H1 (cell line): ENCODE data around the gene GIPC1. TPM values are rescaled to one million over a fixed set of nuclear protein-coding genes. Genes with fewer than 3 reads are reported as not detected.

ENCODE experiments used
- CTCF ChIA-PET: fragments of 300-600 bp; sonication (Branson Sonifier 250); formaldehyde crosslinking; loops from one replicate; lab custom pipeline; 2021; ENCODE audit not compliant: partially characterized antibody; lab: Charles Lee
- POLR2A ChIA-PET: fragments of 300-600 bp; sonication (Branson Sonifier 250); formaldehyde crosslinking; loops from one replicate; lab custom pipeline; 2021; ENCODE audit warnings: inconsistent platforms; ENCODE audit not compliant: partially characterized antibody; lab: Charles Lee
- DNase-seq, 2 experiments: peaks; one replicate each; pipeline versions ENCODE4 v3.0.0 to v3.0.0-alpha.2; 2010 to 2022; ENCODE audit warnings: low spot score in 2 of 2, low read depth in 1 of 2, mixed read lengths in 1 of 2
- FAIRE-seq: peaks from 2 replicates; lab custom pipeline; 2011; peaks lifted over from hg19 to GRCh38; lab: Jason Lieb, UNC
- H2AFZ ChIP-seq: 2 replicates; pipeline ENCODE4 v1.8.1; 2012; ENCODE audit warnings: low read length, inconsistent platforms
- H2AK5ac ChIP-seq: 2 replicates; pipeline ENCODE4 v1.6.1; 2013; ENCODE audit warnings: low read depth, low read length
- H2BK120ac ChIP-seq: replicated peaks from 2 replicates; pipeline ENCODE3; 2013; ENCODE audit warnings: low read depth, low read length, inconsistent platforms
- H2BK12ac ChIP-seq: 2 replicates; pipeline ENCODE4 v1.6.1; 2013; ENCODE audit warnings: low read depth, low read length
- H2BK15ac ChIP-seq: 2 replicates; pipeline ENCODE4 v1.6.1; 2013; ENCODE audit warnings: low read length
- H2BK20ac ChIP-seq: 2 replicates; pipeline ENCODE4 v1.6.1; 2013; ENCODE audit warnings: low read length
- H2BK5ac ChIP-seq: 2 replicates; pipeline ENCODE4 v1.6.1; 2013; ENCODE audit warnings: low read depth, low read length
- H3K14ac ChIP-seq: 2 replicates; pipeline ENCODE4 v1.6.1; 2013; ENCODE audit warnings: inconsistent platforms; ENCODE audit not compliant: insufficient read length
- H3K18ac ChIP-seq: 2 replicates; pipeline ENCODE4 v1.6.1; 2013; ENCODE audit warnings: low read length; ENCODE audit errors: extremely low read depth
- H3K23ac ChIP-seq: 2 replicates; pipeline ENCODE4 v1.6.1; 2013; ENCODE audit warnings: inconsistent platforms; ENCODE audit not compliant: insufficient read length
- H3K23me2 ChIP-seq: 2 replicates; pipeline ENCODE4 v1.6.1; 2013; ENCODE audit warnings: low read depth, low read length
- H3K27ac ChIP-seq: 2 replicates; pipeline ENCODE4 v1.6.1; 2011; ENCODE audit warnings: low read depth, low read length, inconsistent platforms
- H3K27me3 ChIP-seq, 4 experiments: replicated peaks in 1 of 4; 1 replicate in 1 of 4; 2 replicates in 3 of 4; pipeline versions ENCODE4 v1.6.1 to v1.8.1; 2011 to 2013; ENCODE audit warnings: low read length in 3 of 4, mild to moderate bottlenecking in 3 of 4, inconsistent platforms in 2 of 4, mixed read lengths in 2 of 4, moderate library complexity in 1 of 4; ENCODE audit not compliant: control insufficient read depth in 3 of 4, insufficient read depth in 3 of 4; ENCODE audit errors: extremely low read depth in 1 of 4
- H3K36me3 ChIP-seq, 4 experiments: 2 replicates each; pipeline versions ENCODE4 v1.6.1 to v1.8.1; 2011 to 2013; ENCODE audit warnings: mild to moderate bottlenecking in 4 of 4, low read length in 3 of 4, moderate library complexity in 2 of 4, control low read depth in 1 of 4, inconsistent platforms in 1 of 4; ENCODE audit not compliant: insufficient read depth in 4 of 4, control insufficient read depth in 2 of 4
- H3K4ac ChIP-seq: replicated peaks from 2 replicates; pipeline ENCODE3; 2013; ENCODE audit warnings: low read length, low read depth, mixed read lengths, inconsistent platforms; ENCODE audit not compliant: insufficient read length
- H3K4me1 ChIP-seq, 4 experiments: replicated peaks in 1 of 4; 1 replicate in 1 of 4; 2 replicates in 3 of 4; pipeline versions ENCODE4 v1.6.1 to v1.8.1; 2011 to 2013; ENCODE audit warnings: low read length in 3 of 4, inconsistent platforms in 2 of 4, mixed read lengths in 1 of 4; ENCODE audit not compliant: insufficient read depth in 4 of 4, control insufficient read depth in 3 of 4
- H3K4me2 ChIP-seq, 2 experiments: 2 replicates each; pipeline versions ENCODE4 v1.6.1 to v1.8.1; 2011 to 2013; ENCODE audit warnings: low read depth in 2 of 2, low read length in 2 of 2, control low read depth in 1 of 2, inconsistent platforms in 1 of 2, mild to moderate bottlenecking in 1 of 2; ENCODE audit not compliant: insufficient read depth in 1 of 2
- H3K4me3 ChIP-seq, 4 experiments: fragments of 200-600, 300-600 bp in 1 of 4; sonication (generic), shearing (Covaris generic), sonication (Bioruptor Twin) in 1 of 4; 2 replicates each; pipeline versions ENCODE4 v1.5.1 to v1.8.1; 2011 to 2016; ENCODE audit warnings: low read length in 4 of 4, low read depth in 3 of 4, control low read depth in 2 of 4, inconsistent platforms in 2 of 4, mild to moderate bottlenecking in 2 of 4, mixed read lengths in 1 of 4, moderate library complexity in 1 of 4; ENCODE audit not compliant: insufficient read depth in 2 of 4; ENCODE audit errors: extremely low read depth in 1 of 4
- H3K56ac ChIP-seq: replicated peaks from 2 replicates; pipeline ENCODE3; 2013; ENCODE audit warnings: low read depth, mild to moderate bottlenecking, mixed read lengths, low read length, inconsistent platforms; ENCODE audit not compliant: insufficient read length
- H3K79me1 ChIP-seq: 2 replicates; pipeline ENCODE4 v1.6.1; 2013; ENCODE audit warnings: low read depth, low read length, control low read depth
- H3K79me2 ChIP-seq, 2 experiments: 2 replicates each; pipeline versions ENCODE4 v1.6.1 to v1.8.1; 2012 to 2013; ENCODE audit warnings: low read length in 2 of 2, mild to moderate bottlenecking in 2 of 2, inconsistent platforms in 1 of 2; ENCODE audit not compliant: insufficient read depth in 2 of 2, control insufficient read depth in 1 of 2
- H3K9ac ChIP-seq, 4 experiments: replicated peaks in 1 of 4; 1 replicate in 1 of 4; 2 replicates in 3 of 4; pipeline versions ENCODE4 v1.6.1 to v1.8.1; 2011 to 2013; ENCODE audit warnings: low read depth in 3 of 4, low read length in 3 of 4, control low read depth in 2 of 4, mild to moderate bottlenecking in 2 of 4, moderate library complexity in 2 of 4, inconsistent platforms in 1 of 4; ENCODE audit errors: extremely low read depth in 1 of 4
- H3K9me3 ChIP-seq, 2 experiments: 2 replicates each; pipeline versions ENCODE4 v1.6.1 to v1.8.1; 2012 to 2013; ENCODE audit warnings: mild to moderate bottlenecking in 2 of 2, moderate library complexity in 2 of 2, control low read depth in 1 of 2, inconsistent platforms in 1 of 2, low read depth in 1 of 2, low read length in 1 of 2, mixed read lengths in 1 of 2; ENCODE audit not compliant: insufficient read depth in 2 of 2
- H4K20me1 ChIP-seq, 2 experiments: replicated peaks in 1 of 2; 2 replicates each; pipeline versions ENCODE3 to v1.8.1; 2011 to 2013; ENCODE audit warnings: inconsistent platforms in 2 of 2, low read length in 2 of 2, mild to moderate bottlenecking in 1 of 2; ENCODE audit not compliant: insufficient read depth in 2 of 2, control insufficient read depth in 1 of 2
- H4K5ac ChIP-seq: 2 replicates; pipeline ENCODE4 v1.6.1; 2013; ENCODE audit warnings: low read length, low read depth, mixed read lengths, inconsistent platforms; ENCODE audit not compliant: insufficient read length
- H4K8ac ChIP-seq: 2 replicates; pipeline ENCODE4 v1.8.0; 2013; ENCODE audit warnings: mild to moderate bottlenecking, moderate library complexity, low read length, inconsistent platforms; ENCODE audit not compliant: insufficient read depth; ENCODE audit errors: extremely low read depth
- H4K91ac ChIP-seq: replicated peaks from 2 replicates; pipeline ENCODE3; 2013; ENCODE audit warnings: low read length, mixed read lengths, inconsistent platforms; ENCODE audit not compliant: insufficient read length
- ATF2 ChIP-seq: IDR thresholded peaks from 2 replicates; pipeline ENCODE4 v1.6.1; 2012; ENCODE audit warnings: low read length, inconsistent platforms
- BACH1 ChIP-seq: IDR thresholded peaks from 2 replicates; pipeline ENCODE4 v1.6.1; 2012; ENCODE audit warnings: low read length, improper control_type of control experiment
- CHD1 ChIP-seq: IDR thresholded peaks from 2 replicates; pipeline ENCODE4 v1.6.1; 2012; ENCODE audit warnings: low read depth, low read length, improper control_type of control experiment
- GTF2F1 ChIP-seq: IDR thresholded peaks from 2 replicates; pipeline ENCODE4 v1.6.1; 2012; ENCODE audit warnings: low read depth, low read length, improper control_type of control experiment, borderline replicate concordance
- KDM1A ChIP-seq: fragments of 200-600, 300-600 bp; sonication (generic); IDR thresholded peaks from 2 replicates; pipeline ENCODE4 v1.7.1; 2016; ENCODE audit warnings: mild to moderate bottlenecking, low read length, borderline replicate concordance
- KDM4A ChIP-seq: IDR thresholded peaks from one replicate; pipeline ENCODE4 v1.7.1; 2012; ENCODE audit warnings: low read depth, mild to moderate bottlenecking, moderate library complexity, low read length, inconsistent platforms; ENCODE audit not compliant: severe bottlenecking
- POLR2AphosphoS5 ChIP-seq: IDR thresholded peaks from 2 replicates; pipeline ENCODE4 v1.6.1; 2011; ENCODE audit warnings: low read depth, low read length
- RXRA ChIP-seq: IDR thresholded peaks from 2 replicates; pipeline ENCODE4 v1.6.1; 2011; ENCODE audit warnings: low read depth, mild to moderate bottlenecking, low read length, moderate library complexity; ENCODE audit not compliant: insufficient read depth
- SIN3A ChIP-seq, 2 experiments: IDR thresholded peaks in 1 of 2; conservative IDR thresholded peaks in 1 of 2; 2 replicates each; pipeline ENCODE4 v1.6.1; 2011 to 2012; ENCODE audit warnings: low read length in 2 of 2, improper control_type of control experiment in 1 of 2, low read depth in 1 of 2, mild to moderate bottlenecking in 1 of 2
- SIRT6 ChIP-seq: IDR thresholded peaks from one replicate; pipeline ENCODE4 v1.7.1; 2012; ENCODE audit warnings: low read length, inconsistent platforms
- SP1 ChIP-seq: IDR thresholded peaks from 2 replicates; pipeline ENCODE4 v1.6.1; 2011; ENCODE audit warnings: low read depth, low read length
- SRF ChIP-seq: IDR thresholded peaks from 2 replicates; pipeline ENCODE4 v1.6.1; 2011; ENCODE audit warnings: mild to moderate bottlenecking, low read depth, low read length, moderate library complexity
- SUZ12 ChIP-seq: fragments of 200-600 bp; sonication (generic); IDR thresholded peaks from 2 replicates; pipeline ENCODE4 v1.6.1; 2012; ENCODE audit warnings: mild to moderate bottlenecking, inconsistent platforms, low read length, moderate library complexity, mixed read lengths
- WGBS, 2 experiments: shearing (Covaris generic) in 1 of 2; methylation state at CpG; one replicate each; pipeline versions ENCODE4 v1.1.6 to v1.1.7; 2013 to 2015; ENCODE audit warnings: low lambda C conversion rate in 2 of 2, mixed read lengths in 2 of 2, inconsistent platforms in 1 of 2, low coverage in 1 of 2, missing lambda C conversion rate in 1 of 2; ENCODE audit not compliant: insufficient replicate concordance in 2 of 2, insufficient coverage in 1 of 2, insufficient read length in 1 of 2; ENCODE audit errors: extremely low coverage in 1 of 2, missing lambda C conversion rate in 1 of 2; 5-methylcytosine and 5-hydroxymethylcytosine counted together
- polyA plus RNA-seq, 7 experiments: library from polyadenylated mRNA; depleted of rRNA in 3 of 7; stranded (reverse) in 5 of 7; unstranded in 2 of 7; fragments of >200 nt in 5 of 7; fragments of 200-250 nt in 2 of 7; gene quantifications; 1 replicate in 5 of 7; 2 replicates in 1 of 7; 4 replicates in 1 of 7; pipeline versions ENCODE4 v1.2.1 to v1.2.3, GENCODE V29; 2011 to 2013; ENCODE audit warnings: missing spikeins in 2 of 7, mixed read lengths in 2 of 7
- total RNA-seq: library from RNA; stranded (reverse); fragmentation: NEBNext Ultra II Directional; extraction: Animal tissue kit (Norgen Biotek cat#: 25700); gene quantifications from 2 replicates; pipeline ENCODE4 v1.2.1, GENCODE V29; 2021

The GIPC1 gene
- total and polyA plus RNA-seq, 2 of the 8 experiments (the other 6 are each of a cell fraction or from before 2014, with no cell fraction given): 65.6 to 72.0 TPM

GRCh38 chr19:14459703-14460102, 36.2 kb downstream of the GIPC1 start:
- Histone ChIP-seq H3K4ac (no peak overlapping the region), H3K4me2 (no peak overlapping the region), H3K9ac (no peak overlapping the region), H2BK20ac (no peak overlapping the region), H4K91ac (no peak overlapping the region), H3K4me1 (no peaks in the 10 kb centered on the region), H3K56ac (no peak overlapping the region), H2BK12ac (no peak overlapping the region), H2BK120ac (no peak overlapping the region), H2BK5ac (no peak overlapping the region), H4K20me1 (peaks cover under 1 to 1% of the 10 kb centered on the region in 2 experiments), H3K27me3 (no peaks in the 10 kb centered on the region), H2AK5ac (no peak overlapping the region), H4K8ac (no peak overlapping the region), H2BK15ac (no peak overlapping the region), H3K36me3 (peaks cover 4 to 30% (median 11%) of the 10 kb centered on the region in 4 experiments; a peak in 6 of 8 replicates), H3K79me2 (no peaks in the 10 kb centered on the region), H3K18ac (no peak overlapping the region), H3K4me3 (no peak overlapping the region), H3K79me1 (no peaks in the 10 kb centered on the region), H4K5ac (no peak overlapping the region), H3K14ac (no peak overlapping the region), H3K27ac (no peak overlapping the region), H3K23ac (no peak overlapping the region), H2AFZ (no peak overlapping the region), H3K9me3 (no peaks in the 10 kb centered on the region), H3K23me2 (no peaks in the 10 kb centered on the region)
- CTCF ChIA-PET: interaction anchor here (1.2 to 1.7 kb wide), 2 partner anchors 15 to 24 kb away, joined by 3 to 4 read pairs; partner anchors contain the start of gene PTGER1
- WGBS, 2 experiments: 95% methylated on average over 5 of the region's 5 CpGs; no CpG with 5 or more reads in 1 of the 2 experiments
- DNase-seq (no peak), FAIRE-seq (no peak)
- POLR2A ChIA-PET: interaction anchor here (0.8 to 1.5 kb wide), 2 partner anchors 11 to 13 kb away, joined by 3 read pairs; no protein-coding TSS in a partner anchor
- TF ChIP-seq CHD1 (no peak), SIRT6 (no peak), RXRA (no peak), SUZ12 (no peak), SP1 (no peak), BACH1 (no peak), SIN3A (conservative IDR thresholded peaks at IDR 0.05 in 1 of 2, IDR thresholded peaks at IDR 0.05 in 1 of 2; ENCODE audit: low read depth in 1 of 2, low read length in 2 of 2) (no peak), POLR2AphosphoS5 (no peak), KDM4A (no peak), ATF2 (no peak), KDM1A (no peak), SRF (no peak), GTF2F1 (no peak)
